SU-DHL-6 (cell line): ENCODE results near the gene CXCR6.

Experiments
- H2AFZ ChIP-seq: fragments of 200-600 bp; sonication (generic); 2 replicates; pipeline ENCODE4 v1.6.1; 2014; ENCODE audit warnings: low read depth, mild to moderate bottlenecking, moderate library complexity, mixed read lengths, antibody characterized with exemption, low read length; ENCODE audit not compliant: severe bottlenecking
- H3F3A ChIP-seq: fragments of 200-600 bp; shearing (Covaris generic); 2 replicates; pipeline ENCODE4 v1.6.0; 2016; ENCODE audit warnings: antibody characterized with exemption, mild to moderate bottlenecking; ENCODE audit not compliant: insufficient read depth
- H3K27ac ChIP-seq: fragments of 200-600 bp; sonication (generic); 2 replicates; pipeline ENCODE4 v1.5.1; 2016; ENCODE audit warnings: low read depth, mild to moderate bottlenecking, low read length, moderate library complexity, mixed read lengths
- H3K27me3 ChIP-seq: fragments of 200-600 bp; sonication (generic), shearing (Covaris generic); 2 replicates; pipeline ENCODE4 v1.6.0; 2014; ENCODE audit warnings: mild to moderate bottlenecking, low read length
- H3K36me3 ChIP-seq: fragments of 200-600 bp; sonication (generic); 2 replicates; pipeline ENCODE4 v1.6.1; 2014; ENCODE audit warnings: mild to moderate bottlenecking, low read length, mixed read lengths
- H3K4me2 ChIP-seq: fragments of 300-600, 200-600 bp; shearing (Covaris generic), sonication (generic); 2 replicates; pipeline ENCODE4 v1.6.0; 2014; ENCODE audit warnings: low read length, low read depth, mild to moderate bottlenecking; ENCODE audit not compliant: poor library complexity, severe bottlenecking
- H3K4me3 ChIP-seq: fragments of 200-600 bp; sonication (generic); 2 replicates; pipeline ENCODE4 v1.5.1; 2014; ENCODE audit warnings: antibody characterized with exemption, low read length, mild to moderate bottlenecking, mixed read lengths; ENCODE audit not compliant: insufficient read depth, poor library complexity, severe bottlenecking
- H3K79me2 ChIP-seq: fragments of 200-600 bp; sonication (generic); 2 replicates; pipeline ENCODE4 v1.6.1; 2014; ENCODE audit warnings: mild to moderate bottlenecking, low read length, moderate library complexity; ENCODE audit not compliant: insufficient read depth
- H3K9ac ChIP-seq: fragments of 200-600 bp; sonication (generic); 2 replicates; pipeline ENCODE4 v1.7.0; 2014; ENCODE audit warnings: mild to moderate bottlenecking, low read length
- H3K9me2 ChIP-seq: fragments of 200-600 bp; sonication (generic); replicated peaks from 2 replicates; pipeline ENCODE4 v1.6.1; 2014; ENCODE audit warnings: low read length; ENCODE audit not compliant: insufficient read depth
- H3K9me3 ChIP-seq: fragments of 200-600 bp; sonication (generic); 2 replicates; pipeline ENCODE4 v1.6.1; 2014; ENCODE audit warnings: low read length, mixed read lengths; ENCODE audit not compliant: insufficient read depth
- H4K20me1 ChIP-seq: fragments of 200-600 bp; sonication (generic); 2 replicates; pipeline ENCODE4 v1.6.1; 2014; ENCODE audit warnings: low read depth, mild to moderate bottlenecking, antibody characterized with exemption, low read length, moderate library complexity, mixed read lengths
- CTCF ChIP-seq: fragments of 200-600 bp; sonication (generic); IDR thresholded peaks from one replicate; pipeline ENCODE4 v1.5.1; 2017; ENCODE audit warnings: antibody characterized with exemption, mild to moderate bottlenecking, low read length, moderate library complexity; ENCODE audit not compliant: insufficient read depth, poor library complexity, severe bottlenecking
- EZH2phosphoT487 ChIP-seq: fragments of 200-600 bp; sonication (generic), shearing (Covaris generic); conservative IDR thresholded peaks from 2 replicates; pipeline ENCODE4 v1.6.1; 2018; ENCODE audit warnings: mild to moderate bottlenecking, antibody characterized with exemption, low read length, moderate library complexity, mixed read lengths

The CXCR6 gene

GRCh38 chr3:45972534-45973402 lies 29.5 kb downstream of the CXCR6 start:
- H3K79me2 ChIP-seq = no peaks in the 10 kb centered on the region

GRCh38 chr3:45974686-45975085 lies 31.4 kb downstream of the CXCR6 start:
- Histone ChIP-seq H3K4me2 (no peak overlapping the region), H3K9me2 (no peaks in the 10 kb centered on the region), H3F3A (0 out of 2 replicates have a peak, but pooled peaks cover 9% of the 10 kb centered on the region), H3K9me3 (no peaks in the 10 kb centered on the region), H2AFZ (no peak overlapping the region), H3K36me3 (peaks cover 16% of the 10 kb centered on the region; the same call in 1 of the 2 replicates), H3K27ac (no peak overlapping the region), H3K79me2 (no peaks in the 10 kb centered on the region), H3K4me3 (no peak overlapping the region), H4K20me1 (no peaks in the 10 kb centered on the region), H3K9ac (no peak overlapping the region), H3K27me3 (no peaks in the 10 kb centered on the region)
- no peak for TF ChIP-seq CTCF
- no peak for TF ChIP-seq EZH2phosphoT487

More at GRCh38 chr3:45972534-45973402, 29.5 kb downstream of the CXCR6 start:
- no peaks in the 10 kb centered on the region for H3K9me2 ChIP-seq
- no peak overlapping the region for H3K27ac ChIP-seq
- H3K4me2 ChIP-seq = no peak overlapping the region
- no peak overlapping the region for H3K4me3 ChIP-seq
- H3K9me3 ChIP-seq = no peaks in the 10 kb centered on the region
- no peak overlapping the region for H2AFZ ChIP-seq
- H4K20me1 ChIP-seq = no peaks in the 10 kb centered on the region
- no peak for TF ChIP-seq EZH2phosphoT487
- TF ChIP-seq CTCF = no peak
- no peaks in the 10 kb centered on the region for H3K27me3 ChIP-seq
- 0 out of 2 replicates have a peak, but pooled peaks cover 9% of the 10 kb centered on the region for H3F3A ChIP-seq
- peaks cover 14% of the 10 kb centered on the region; the same call in 1 of the 2 replicates for H3K36me3 ChIP-seq
- H3K9ac ChIP-seq = no peak overlapping the region

- H3K9ac ChIP-seq = no peak overlapping the region
- no peak overlapping the region for H3K4me3 ChIP-seq
- no peak overlapping the region for H2AFZ ChIP-seq
- no peaks in the 10 kb centered on the region for H3K9me3 ChIP-seq
- H3K27me3 ChIP-seq = no peaks in the 10 kb centered on the region
- no peak overlapping the region for H3K27ac ChIP-seq
- H4K20me1 ChIP-seq = no peaks in the 10 kb centered on the region
- TF ChIP-seq CTCF (no peak), EZH2phosphoT487 (no peak)
- H3F3A ChIP-seq = 0 out of 2 replicates have a peak, but pooled peaks cover 9% of the 10 kb centered on the region
- H3K4me2 ChIP-seq = no peak overlapping the region
- H3K36me3 ChIP-seq = peaks cover 17% of the 10 kb centered on the region; the same call in 1 of the 2 replicates
- no peaks in the 10 kb centered on the region for H3K79me2 ChIP-seq
- H3K9me2 ChIP-seq = no peaks in the 10 kb centered on the region
These were observed 32.4 kb downstream of the CXCR6 start for GRCh38 chr3:45975686-45976085.
